ENCODE measurements around the gene PARP12.

- no peak for TF ChIP-seq EZH2 (IDR thresholded peaks at IDR 0.05)
- TF ChIP-seq, protein P1, sequence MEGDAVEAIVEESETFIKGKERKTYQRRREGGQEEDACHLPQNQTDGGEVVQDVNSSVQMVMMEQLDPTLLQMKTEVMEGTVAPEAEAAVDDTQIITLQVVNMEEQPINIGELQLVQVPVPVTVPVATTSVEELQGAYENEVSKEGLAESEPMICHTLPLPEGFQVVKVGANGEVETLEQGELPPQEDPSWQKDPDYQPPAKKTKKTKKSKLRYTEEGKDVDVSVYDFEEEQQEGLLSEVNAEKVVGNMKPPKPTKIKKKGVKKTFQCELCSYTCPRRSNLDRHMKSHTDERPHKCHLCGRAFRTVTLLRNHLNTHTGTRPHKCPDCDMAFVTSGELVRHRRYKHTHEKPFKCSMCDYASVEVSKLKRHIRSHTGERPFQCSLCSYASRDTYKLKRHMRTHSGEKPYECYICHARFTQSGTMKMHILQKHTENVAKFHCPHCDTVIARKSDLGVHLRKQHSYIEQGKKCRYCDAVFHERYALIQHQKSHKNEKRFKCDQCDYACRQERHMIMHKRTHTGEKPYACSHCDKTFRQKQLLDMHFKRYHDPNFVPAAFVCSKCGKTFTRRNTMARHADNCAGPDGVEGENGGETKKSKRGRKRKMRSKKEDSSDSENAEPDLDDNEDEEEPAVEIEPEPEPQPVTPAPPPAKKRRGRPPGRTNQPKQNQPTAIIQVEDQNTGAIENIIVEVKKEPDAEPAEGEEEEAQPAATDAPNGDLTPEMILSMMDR (IDR thresholded peaks at IDR 0.05): no peak
- TF ChIP-seq EZH2phosphoT487 (IDR thresholded peaks at IDR 0.05): no peak
Observed at GRCh38 chr7:140041659-140042385, 20.9 kb downstream of the PARP12 start.

Measured in neural progenitor cell (in vitro differentiated cells).